ENCODE measurements around the gene BRPF1. TPM values are rescaled to one million over a fixed set of nuclear protein-coding genes. Genes with fewer than 3 reads are reported as not detected.

BRPF1 gene
- total RNA-seq, 4 donors from 2014 or later: 11.3 to 18.8 (median 14.5) TPM

GRCh38 chr3:9779721-9780457 lies 48.4 kb downstream of the BRPF1 start:
- TF ChIP-seq, protein P1, sequence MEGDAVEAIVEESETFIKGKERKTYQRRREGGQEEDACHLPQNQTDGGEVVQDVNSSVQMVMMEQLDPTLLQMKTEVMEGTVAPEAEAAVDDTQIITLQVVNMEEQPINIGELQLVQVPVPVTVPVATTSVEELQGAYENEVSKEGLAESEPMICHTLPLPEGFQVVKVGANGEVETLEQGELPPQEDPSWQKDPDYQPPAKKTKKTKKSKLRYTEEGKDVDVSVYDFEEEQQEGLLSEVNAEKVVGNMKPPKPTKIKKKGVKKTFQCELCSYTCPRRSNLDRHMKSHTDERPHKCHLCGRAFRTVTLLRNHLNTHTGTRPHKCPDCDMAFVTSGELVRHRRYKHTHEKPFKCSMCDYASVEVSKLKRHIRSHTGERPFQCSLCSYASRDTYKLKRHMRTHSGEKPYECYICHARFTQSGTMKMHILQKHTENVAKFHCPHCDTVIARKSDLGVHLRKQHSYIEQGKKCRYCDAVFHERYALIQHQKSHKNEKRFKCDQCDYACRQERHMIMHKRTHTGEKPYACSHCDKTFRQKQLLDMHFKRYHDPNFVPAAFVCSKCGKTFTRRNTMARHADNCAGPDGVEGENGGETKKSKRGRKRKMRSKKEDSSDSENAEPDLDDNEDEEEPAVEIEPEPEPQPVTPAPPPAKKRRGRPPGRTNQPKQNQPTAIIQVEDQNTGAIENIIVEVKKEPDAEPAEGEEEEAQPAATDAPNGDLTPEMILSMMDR (IDR thresholded peaks at IDR 0.05; ENCODE audit: low read depth): no peak

DNA sequence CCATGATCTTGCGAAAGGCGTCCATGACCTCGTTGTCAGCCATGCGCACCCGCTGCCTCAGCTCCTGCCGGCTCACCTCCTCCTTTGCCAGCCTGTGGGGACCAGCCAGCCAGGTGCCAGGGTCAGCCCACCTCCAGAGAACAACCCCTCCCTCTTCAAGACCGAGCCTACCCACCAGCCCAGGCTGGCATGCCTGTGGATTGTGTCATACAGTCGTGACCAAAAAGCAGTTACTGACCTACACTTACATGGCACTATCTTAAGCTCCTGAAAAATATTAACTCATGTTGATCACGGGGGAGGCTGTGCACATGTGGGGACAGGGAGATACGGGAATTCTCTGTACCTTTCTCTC lies 48.9 kb downstream of the BRPF1 start:
- TF ChIP-seq, protein P1 (IDR thresholded peaks at IDR 0.05; ENCODE audit: low read depth): no peak

DNA sequence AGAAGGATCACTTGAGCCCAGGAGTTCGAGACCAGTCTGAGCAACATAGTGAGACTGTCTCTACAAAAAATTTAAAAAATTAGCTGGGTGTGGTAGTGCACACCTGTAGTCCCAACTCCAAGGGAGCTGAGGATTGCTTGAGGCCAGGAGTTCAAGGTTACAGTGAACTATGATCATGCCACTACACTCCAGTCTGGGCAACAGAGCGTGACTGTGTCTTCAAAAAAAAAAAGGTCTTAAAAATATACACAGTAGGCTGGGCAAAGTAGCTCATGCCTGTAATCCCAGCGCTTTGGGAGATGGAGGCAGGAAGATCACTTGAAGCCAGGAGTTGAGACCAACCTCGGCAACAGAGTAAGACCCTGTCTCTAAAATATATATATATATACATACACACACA lies 49.4 kb downstream of the BRPF1 start:
- TF ChIP-seq, protein P1 (IDR thresholded peaks at IDR 0.05; ENCODE audit: low read depth): no peak

GRCh38 chr3:9781551-9781950 lies 50.0 kb downstream of the BRPF1 start:
- TF ChIP-seq, protein P1 (IDR thresholded peaks at IDR 0.05; ENCODE audit: low read depth): no peak

DNA sequence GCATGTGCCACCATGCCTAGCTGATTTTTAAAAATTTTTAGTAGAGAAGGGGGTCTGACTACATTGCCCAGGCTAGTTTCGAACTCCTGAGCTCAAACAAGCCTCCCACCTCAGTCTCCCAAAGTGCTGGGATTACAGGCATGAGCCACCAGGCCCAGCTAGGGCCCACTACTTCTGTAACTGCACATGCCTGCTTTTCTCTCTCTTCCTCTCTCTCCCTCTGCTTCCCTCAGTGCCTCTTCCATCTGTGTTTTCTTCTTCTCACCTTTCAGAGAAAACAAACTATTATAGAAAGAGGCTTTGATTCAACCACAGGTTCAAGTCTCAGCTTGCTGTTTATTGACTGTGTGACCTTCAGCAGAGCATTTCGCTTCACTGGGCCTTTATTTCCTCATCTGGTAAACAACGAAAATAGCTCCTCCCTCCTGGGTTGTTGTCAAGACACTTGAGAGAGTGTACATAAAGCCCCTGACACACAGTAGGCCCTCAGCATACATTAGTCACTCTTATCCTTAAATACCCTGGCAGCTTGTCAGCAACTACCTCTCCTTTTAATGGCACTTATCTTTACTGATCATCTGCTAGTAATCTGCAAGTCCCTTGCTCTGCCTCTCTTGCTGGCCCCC lies 50.6 kb downstream of the BRPF1 start:
- TF ChIP-seq, protein P1 (IDR thresholded peaks at IDR 0.05; ENCODE audit: low read depth): no peak

- TF ChIP-seq, protein P1 (IDR thresholded peaks at IDR 0.05; ENCODE audit: low read depth): no peak
Observed at GRCh38 chr3:9782770-9783169, 51.2 kb downstream of the BRPF1 start.

GRCh38 chr3:9783954-9784353 lies 52.4 kb downstream of the BRPF1 start:
- TF ChIP-seq, protein P1 (IDR thresholded peaks at IDR 0.05; ENCODE audit: low read depth): no peak

Measured in subcutaneous adipose tissue (tissue), 4 donors.